ENCODE measurements around the gene ZNF35. TPM values are rescaled to one million over a fixed set of nuclear protein-coding genes. Genes with fewer than 3 reads are reported as not detected.

Gene ZNF35
- total RNA-seq = 1 to 10 TPM; 1.8 to 2.2 TPM

GRCh38 chr3:44648564-44649229, at the start of gene ZNF35:
TSS of gene ZNF35 (plus strand) at chr3:44648732. CDS start at chr3:44651068, 2,336 bp downstream.
- CTCF ChIA-PET = interaction anchor here (1.7 kb wide), 1 partner anchor 9 kb away, joined by 8 read pairs; no protein-coding TSS in a partner anchor
- POLR2A ChIA-PET = no interaction called here
- H3K27ac Mint-ChIP-seq = peak within 1 kb of the TSS; percentile 41

GRCh38 chr3:44601749-44602148, 46.8 kb upstream of the ZNF35 start:
- H3K36me3 Mint-ChIP-seq (ENCODE audit: low read depth) = no peaks in the 10 kb centered on the region
- H3K4me1 Mint-ChIP-seq = no peaks in the 10 kb centered on the region
- CTCF ChIA-PET = no interaction called here

More at GRCh38 chr3:44648564-44649229, at the start of gene ZNF35:
- Mint-ChIP-seq H3K4me1 (peaks cover 11% of the 10 kb centered on the region), H3K27me3 (peaks cover 2% of the 10 kb centered on the region), H3K4me3 (peak within 1 kb of the TSS; percentile 75), H3K36me3 (ENCODE audit: low read depth) (peaks cover 52% of the 10 kb centered on the region), H3K9me3 (peaks cover 42% of the 10 kb centered on the region)
- peak; percentile 14 for DNase-seq

DNA sequence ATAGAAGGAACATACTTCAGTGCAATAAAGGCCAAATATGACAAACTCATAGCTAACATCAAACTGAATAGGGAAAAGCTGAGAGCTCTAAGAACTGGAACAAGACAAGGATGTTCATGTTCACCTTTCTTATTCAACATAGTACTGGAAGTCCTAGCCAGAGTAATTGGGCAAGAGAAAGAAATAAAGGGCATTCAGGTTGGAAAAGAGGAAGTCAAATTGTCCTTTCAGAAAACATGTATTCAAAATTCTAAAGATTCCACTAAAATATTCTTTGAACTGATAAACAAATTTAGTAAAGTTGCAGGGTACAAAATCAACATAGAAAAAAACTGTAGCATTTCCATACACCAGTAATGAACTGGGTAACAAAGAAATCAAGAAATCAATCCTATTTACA, 35.9 kb upstream of the ZNF35 start:
- Mint-ChIP-seq H3K27me3 (no peaks in the 10 kb centered on the region), H3K4me1 (no peaks in the 10 kb centered on the region), H3K9me3 (peaks cover 9% of the 10 kb centered on the region), H3K27ac (no peak overlapping the region), H3K36me3 (ENCODE audit: low read depth) (no peaks in the 10 kb centered on the region), H3K4me3 (no peak overlapping the region)
- CTCF ChIA-PET = no interaction called here
- POLR2A ChIA-PET = no interaction called here
- DNase-seq = no peak

More at GRCh38 chr3:44601749-44602148, 46.8 kb upstream of the ZNF35 start:
- DNase-seq = no peak
- Mint-ChIP-seq H3K9me3 (peaks cover 8% of the 10 kb centered on the region), H3K27ac (no peak overlapping the region), H3K27me3 (no peaks in the 10 kb centered on the region), H3K4me3 (no peak overlapping the region)
- POLR2A ChIA-PET = no interaction called here

GRCh38 chr3:44624749-44625480, 23.6 kb upstream of the ZNF35 start, which contains the start of gene ZNF197:
TSS of gene ZNF197 (plus strand) at chr3:44625036. CDS start at chr3:44629155, 4,119 bp downstream.
- peaks cover 26% of the 10 kb centered on the region for H3K4me1 Mint-ChIP-seq
- CTCF ChIA-PET = interaction anchor here (0.9 to 2.1 kb wide), 3 partner anchors 20 to 131 kb away, joined by 3 to 5 read pairs (median 3); no protein-coding TSS in a partner anchor
- peak within 1 kb of the TSS; percentile 93 for H3K27ac Mint-ChIP-seq
- H3K9me3 Mint-ChIP-seq = peaks cover 15% of the 10 kb centered on the region
- peak within 1 kb of the TSS; percentile 89 for H3K4me3 Mint-ChIP-seq
- POLR2A ChIA-PET = interaction anchor here (0.6 kb wide), 1 partner anchor 203 kb away, joined by 3 read pairs; no protein-coding TSS in a partner anchor
- peak; percentile 63 for DNase-seq
- H3K36me3 Mint-ChIP-seq (ENCODE audit: low read depth) = peaks cover 31% of the 10 kb centered on the region
- no peaks in the 10 kb centered on the region for H3K27me3 Mint-ChIP-seq

GRCh38 chr3:44628716-44629115, 19.8 kb upstream of the ZNF35 start:
- Mint-ChIP-seq H3K4me3 (no peak overlapping the region), H3K27ac (no peak overlapping the region), H3K4me1 (peaks cover 26% of the 10 kb centered on the region), H3K27me3 (no peaks in the 10 kb centered on the region), H3K9me3 (peaks cover 15% of the 10 kb centered on the region), H3K36me3 (ENCODE audit: low read depth) (peaks cover 65% of the 10 kb centered on the region)
- DNase-seq = no peak
- CTCF ChIA-PET = interaction anchor here (1.4 kb wide), 1 partner anchor 101 kb away, joined by 3 read pairs; the partner anchor contains the start of gene ZNF501
- POLR2A ChIA-PET = no interaction called here

DNA sequence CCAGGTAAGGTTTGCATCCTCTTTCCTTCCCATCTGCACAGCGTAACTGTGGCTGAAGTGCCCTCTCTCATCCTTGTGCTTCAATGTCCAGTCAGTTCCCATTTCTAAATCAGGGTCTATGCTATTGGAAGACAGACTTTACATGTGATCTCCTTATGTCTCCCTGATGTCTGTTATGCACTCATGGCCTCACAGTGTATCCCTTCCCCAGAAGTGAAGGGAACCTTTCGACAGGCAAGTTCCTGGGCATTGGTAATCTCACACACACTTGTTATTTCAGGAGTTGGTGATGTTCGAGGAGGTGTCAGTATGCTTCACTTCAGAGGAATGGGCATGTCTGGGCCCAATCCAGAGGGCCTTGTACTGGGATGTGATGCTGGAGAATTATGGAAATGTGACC, 16.3 kb upstream of the ZNF35 start:
- DNase-seq = no peak
- POLR2A ChIA-PET = no interaction called here
- Mint-ChIP-seq H3K4me1 (peaks cover 6% of the 10 kb centered on the region), H3K27ac (no peak overlapping the region), H3K9me3 (peaks cover 24% of the 10 kb centered on the region), H3K36me3 (ENCODE audit: low read depth) (peaks cover 88% of the 10 kb centered on the region), H3K27me3 (no peaks in the 10 kb centered on the region), H3K4me3 (no peak overlapping the region)
- CTCF ChIA-PET = no interaction called here

DNA sequence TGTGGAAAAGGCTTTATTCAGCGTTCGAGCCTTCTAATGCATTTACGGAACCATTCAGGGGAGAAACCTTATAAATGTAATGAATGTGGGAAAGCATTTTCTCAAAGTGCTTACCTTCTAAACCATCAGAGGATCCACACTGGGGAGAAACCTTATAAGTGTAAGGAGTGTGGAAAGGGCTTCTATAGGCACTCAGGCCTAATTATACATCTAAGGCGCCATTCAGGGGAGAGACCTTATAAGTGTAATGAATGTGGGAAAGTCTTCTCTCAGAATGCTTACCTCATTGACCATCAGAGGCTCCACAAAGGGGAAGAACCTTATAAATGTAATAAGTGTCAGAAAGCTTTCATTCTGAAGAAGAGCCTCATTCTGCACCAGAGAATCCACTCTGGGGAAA, 6.2 kb upstream of the ZNF35 start:
- Mint-ChIP-seq H3K4me1 (no peaks in the 10 kb centered on the region), H3K4me3 (no peak overlapping the region), H3K27ac (no peak overlapping the region), H3K27me3 (no peaks in the 10 kb centered on the region), H3K36me3 (ENCODE audit: low read depth) (peaks cover 83% of the 10 kb centered on the region), H3K9me3 (peaks cover 69% of the 10 kb centered on the region)
- no peak for DNase-seq
- ChIA-PET POLR2A (no interaction called here), CTCF (no interaction called here)

DNA sequence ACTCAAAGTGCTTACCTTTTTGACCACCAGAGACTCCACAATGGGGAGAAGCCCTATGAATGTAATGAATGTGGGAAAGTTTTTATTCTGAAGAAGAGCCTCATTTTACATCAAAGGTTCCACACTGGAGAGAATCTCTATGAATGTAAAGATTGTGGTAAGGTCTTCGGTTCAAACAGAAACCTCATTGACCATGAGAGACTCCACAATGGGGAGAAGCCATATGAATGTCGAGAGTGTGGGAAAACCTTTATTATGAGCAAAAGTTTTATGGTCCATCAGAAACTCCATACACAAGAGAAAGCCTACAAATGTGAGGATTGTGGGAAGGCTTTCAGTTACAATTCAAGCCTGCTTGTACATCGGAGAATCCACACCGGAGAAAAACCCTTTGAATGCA, 5.5 kb upstream of the ZNF35 start:
- Mint-ChIP-seq H3K4me1 (peaks cover 5% of the 10 kb centered on the region), H3K36me3 (ENCODE audit: low read depth) (peaks cover 83% of the 10 kb centered on the region), H3K9me3 (peaks cover 71% of the 10 kb centered on the region), H3K4me3 (no peak overlapping the region), H3K27ac (no peak overlapping the region), H3K27me3 (peaks cover under 1% of the 10 kb centered on the region)
- ChIA-PET CTCF (no interaction called here), POLR2A (no interaction called here)
- DNase-seq = no peak

GRCh38 chr3:44647771-44648170, 761 bp upstream of the ZNF35 start:
- POLR2A ChIA-PET = no interaction called here
- H3K9me3 Mint-ChIP-seq = peaks cover 45% of the 10 kb centered on the region

DNA sequence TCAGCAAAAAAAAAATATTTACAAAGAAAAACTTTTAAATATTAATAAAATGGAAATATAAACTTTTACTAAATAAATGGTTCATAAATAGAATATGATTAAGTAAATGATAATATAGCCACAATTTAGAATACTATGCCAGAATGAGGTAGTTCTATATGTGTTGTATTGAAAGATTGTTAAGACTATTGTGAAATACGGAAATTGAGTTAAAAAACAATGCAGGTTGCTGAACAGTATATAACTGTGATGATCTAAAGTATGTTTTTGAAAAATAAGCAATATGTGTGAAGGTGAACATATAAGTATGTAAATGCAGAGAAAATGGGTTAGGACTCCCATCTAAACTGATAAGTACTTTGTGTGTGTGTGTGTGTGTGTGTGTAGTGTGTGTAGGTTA, 1.2 kb downstream of the ZNF35 start:
- CTCF ChIA-PET = no interaction called here
- no peak overlapping the region for H3K4me3 Mint-ChIP-seq
- peaks cover 58% of the 10 kb centered on the region for H3K36me3 Mint-ChIP-seq (ENCODE audit: low read depth)
- POLR2A ChIA-PET = no interaction called here
- peaks cover 38% of the 10 kb centered on the region for H3K9me3 Mint-ChIP-seq
- H3K27ac Mint-ChIP-seq = no peak overlapping the region
- no peak for DNase-seq
- H3K27me3 Mint-ChIP-seq = peaks cover 2% of the 10 kb centered on the region
- H3K4me1 Mint-ChIP-seq = peaks cover 11% of the 10 kb centered on the region

More at GRCh38 chr3:44647771-44648170, 761 bp upstream of the ZNF35 start:
- no peak for DNase-seq
- no peak overlapping the region for H3K27ac Mint-ChIP-seq
- peaks cover 2% of the 10 kb centered on the region for H3K27me3 Mint-ChIP-seq
- CTCF ChIA-PET = interaction anchor here (0.5 to 1.7 kb wide), 2 partner anchors 10 to 20 kb away, joined by 4 to 8 read pairs; no protein-coding TSS in a partner anchor
- H3K36me3 Mint-ChIP-seq (ENCODE audit: low read depth) = peaks cover 56% of the 10 kb centered on the region
- peaks cover 11% of the 10 kb centered on the region for H3K4me1 Mint-ChIP-seq
- H3K4me3 Mint-ChIP-seq = peak overlapping the region; percentile 75

- ChIA-PET CTCF (interaction anchor here (0.9 kb wide), 1 partner anchor 18 kb away, joined by 3 read pairs; no protein-coding TSS in a partner anchor), POLR2A (no interaction called here)
- H3K4me1 Mint-ChIP-seq = peaks cover 3% of the 10 kb centered on the region
- peaks cover 58% of the 10 kb centered on the region for H3K36me3 Mint-ChIP-seq (ENCODE audit: low read depth)
- no peak overlapping the region for H3K27ac Mint-ChIP-seq
- DNase-seq = no peak
- no peak overlapping the region for H3K4me3 Mint-ChIP-seq
- peaks cover 32% of the 10 kb centered on the region for H3K9me3 Mint-ChIP-seq
- H3K27me3 Mint-ChIP-seq = no peaks in the 10 kb centered on the region
Measured at GRCh38 chr3:44654039-44654438, 5.5 kb downstream of the ZNF35 start.

- H3K27ac Mint-ChIP-seq = no peak overlapping the region
- ChIA-PET CTCF (interaction anchor here (2.0 kb wide), 1 partner anchor 11 kb away, joined by 8 read pairs; the partner anchor contains the start of gene ZNF35), POLR2A (no interaction called here)
- H3K27me3 Mint-ChIP-seq = no peaks in the 10 kb centered on the region
- H3K9me3 Mint-ChIP-seq = peaks cover 58% of the 10 kb centered on the region
- no peak for DNase-seq
- peaks cover 55% of the 10 kb centered on the region for H3K36me3 Mint-ChIP-seq (ENCODE audit: low read depth)
- H3K4me3 Mint-ChIP-seq = no peak overlapping the region
- H3K4me1 Mint-ChIP-seq = no peaks in the 10 kb centered on the region
Measured at GRCh38 chr3:44659015-44659414, 10.5 kb downstream of the ZNF35 start.

DNA sequence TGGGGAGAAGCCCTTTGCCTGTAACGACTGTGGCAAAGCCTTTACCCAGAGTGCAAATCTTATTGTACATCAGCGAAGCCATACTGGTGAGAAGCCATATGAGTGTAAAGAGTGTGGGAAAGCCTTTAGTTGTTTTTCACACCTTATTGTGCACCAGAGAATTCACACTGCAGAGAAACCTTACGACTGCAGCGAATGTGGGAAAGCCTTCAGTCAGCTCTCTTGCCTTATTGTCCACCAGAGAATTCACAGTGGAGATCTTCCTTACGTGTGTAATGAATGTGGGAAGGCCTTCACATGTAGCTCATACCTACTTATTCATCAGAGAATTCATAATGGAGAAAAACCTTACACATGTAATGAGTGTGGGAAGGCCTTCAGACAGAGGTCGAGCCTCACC, 10.9 kb downstream of the ZNF35 start:
- no peak for DNase-seq
- CTCF ChIA-PET = no interaction called here
- no peaks in the 10 kb centered on the region for H3K27me3 Mint-ChIP-seq
- peaks cover 51% of the 10 kb centered on the region for H3K36me3 Mint-ChIP-seq (ENCODE audit: low read depth)
- no peak overlapping the region for H3K4me3 Mint-ChIP-seq
- H3K27ac Mint-ChIP-seq = no peak overlapping the region
- H3K9me3 Mint-ChIP-seq = peaks cover 62% of the 10 kb centered on the region
- H3K4me1 Mint-ChIP-seq = no peaks in the 10 kb centered on the region
- POLR2A ChIA-PET = no interaction called here
